Smooth muscle cell (in vitro differentiated cells): ENCODE measurements around the gene KIF25. TPM values are rescaled to one million over a fixed set of nuclear protein-coding genes. Genes with fewer than 3 reads are reported as not detected.

Source experiments
- DNase-seq: peaks from one replicate; lab custom pipeline; 2025; ENCODE audit not compliant: unreplicated experiment; lab: John Stamatoyannopoulos, UW
- H2AFZ ChIP-seq: fragments of 200-600 bp; sonication (generic); 2 replicates; pipeline ENCODE4 v1.6.0; 2016; ENCODE audit warnings: antibody characterized with exemption, low read depth, mild to moderate bottlenecking
- H3F3A ChIP-seq: fragments of 200-600 bp; sonication (generic); 2 replicates; pipeline ENCODE4 v1.6.0; 2017; ENCODE audit warnings: antibody characterized with exemption, low read depth
- H3K27ac ChIP-seq: fragments of 200-600 bp; sonication (generic); 2 replicates; pipeline ENCODE4 v1.5.1; 2016; ENCODE audit warnings: low read depth, mild to moderate bottlenecking
- H3K27me3 ChIP-seq: fragments of 200-600 bp; sonication (generic); 2 replicates; pipeline ENCODE4 v1.6.1; 2016; ENCODE audit warnings: low read depth, mild to moderate bottlenecking
- H3K36me3 ChIP-seq: fragments of 200-600 bp; sonication (generic); 2 replicates; pipeline ENCODE4 v1.5.1; 2016; ENCODE audit warnings: low read depth
- H3K4me1 ChIP-seq: fragments of 200-600 bp; sonication (generic); 2 replicates; pipeline ENCODE4 v1.5.1; 2016; ENCODE audit warnings: low read depth
- H3K4me2 ChIP-seq: fragments of 200-600 bp; sonication (generic); 2 replicates; pipeline ENCODE4 v1.6.0; 2016; ENCODE audit warnings: mild to moderate bottlenecking
- H3K4me3 ChIP-seq: fragments of 200-600 bp; sonication (generic); 2 replicates; pipeline ENCODE4 v1.5.1; 2016; ENCODE audit warnings: mild to moderate bottlenecking
- H3K79me2 ChIP-seq: fragments of 200-600 bp; sonication (generic); 2 replicates; pipeline ENCODE4 v1.6.0; 2016; ENCODE audit warnings: low read depth, mild to moderate bottlenecking
- H3K9ac ChIP-seq: fragments of 200-600 bp; sonication (generic); 2 replicates; pipeline ENCODE4 v1.6.0; 2016; ENCODE audit warnings: low read depth
- H3K9me3 ChIP-seq: fragments of 200-600 bp; sonication (generic); replicated peaks from 2 replicates; pipeline ENCODE4 v1.5.1; 2016; ENCODE audit warnings: low read depth
- H4K20me1 ChIP-seq: fragments of 200-600 bp; sonication (generic); 2 replicates; pipeline ENCODE4 v1.6.0; 2016; ENCODE audit warnings: low read depth
- WGBS: methylation state at CpG from one replicate; pipeline ENCODE4 v1.1.7; 2016; ENCODE audit warnings: low lambda C conversion rate; 5-methylcytosine and 5-hydroxymethylcytosine counted together
- polyA plus RNA-seq: library from polyadenylated mRNA; unstranded; fragments of >200 nt; fragmentation: Nextera tagmentation; extraction: Ambion mirVana; gene quantifications from 2 replicates; pipeline ENCODE4 v1.2.1, GENCODE V29; 2016
- total RNA-seq: library from RNA; depleted of rRNA; stranded (reverse); fragments of >200 nt; gene quantifications from 2 replicates; pipeline ENCODE4 v1.2.3, GENCODE V29; 2014
- TF ChIP-seq, protein P1 (sequence below): fragments of 200-600 bp; sonication (generic); IDR thresholded peaks from 2 replicates; pipeline ENCODE4 v1.5.1; 2017; ENCODE audit warnings: borderline replicate concordance, mild to moderate bottlenecking, antibody characterized with exemption; ENCODE audit not compliant: insufficient read depth, poor library complexity, severe bottlenecking

The KIF25 gene
- total and polyA plus RNA-seq, 2 experiments from 2014 or later = 0.22 to 1.5 TPM

- H3K4me1 ChIP-seq = no peaks in the 10 kb centered on the region
- no peaks in the 10 kb centered on the region for H3K79me2 ChIP-seq
- no peak overlapping the region for H3K27ac ChIP-seq
- no peak overlapping the region for H3K4me3 ChIP-seq
- TF ChIP-seq, protein P1, sequence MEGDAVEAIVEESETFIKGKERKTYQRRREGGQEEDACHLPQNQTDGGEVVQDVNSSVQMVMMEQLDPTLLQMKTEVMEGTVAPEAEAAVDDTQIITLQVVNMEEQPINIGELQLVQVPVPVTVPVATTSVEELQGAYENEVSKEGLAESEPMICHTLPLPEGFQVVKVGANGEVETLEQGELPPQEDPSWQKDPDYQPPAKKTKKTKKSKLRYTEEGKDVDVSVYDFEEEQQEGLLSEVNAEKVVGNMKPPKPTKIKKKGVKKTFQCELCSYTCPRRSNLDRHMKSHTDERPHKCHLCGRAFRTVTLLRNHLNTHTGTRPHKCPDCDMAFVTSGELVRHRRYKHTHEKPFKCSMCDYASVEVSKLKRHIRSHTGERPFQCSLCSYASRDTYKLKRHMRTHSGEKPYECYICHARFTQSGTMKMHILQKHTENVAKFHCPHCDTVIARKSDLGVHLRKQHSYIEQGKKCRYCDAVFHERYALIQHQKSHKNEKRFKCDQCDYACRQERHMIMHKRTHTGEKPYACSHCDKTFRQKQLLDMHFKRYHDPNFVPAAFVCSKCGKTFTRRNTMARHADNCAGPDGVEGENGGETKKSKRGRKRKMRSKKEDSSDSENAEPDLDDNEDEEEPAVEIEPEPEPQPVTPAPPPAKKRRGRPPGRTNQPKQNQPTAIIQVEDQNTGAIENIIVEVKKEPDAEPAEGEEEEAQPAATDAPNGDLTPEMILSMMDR = no peak
- no peaks in the 10 kb centered on the region for H4K20me1 ChIP-seq
- no peak for DNase-seq
- H3K4me2 ChIP-seq = no peak overlapping the region
- no peaks in the 10 kb centered on the region for H3F3A ChIP-seq
- no peaks in the 10 kb centered on the region for H3K27me3 ChIP-seq
- H2AFZ ChIP-seq = no peak overlapping the region
- no peak overlapping the region for H3K9ac ChIP-seq
- H3K9me3 ChIP-seq = peaks cover 13% of the 10 kb centered on the region
- H3K36me3 ChIP-seq = no peaks in the 10 kb centered on the region
- 98% methylated on average over 17 of the region's 17 CpGs for WGBS
Measured at GRCh38 chr6:168043193-168043847, 45.8 kb downstream of the KIF25 start.

DNA sequence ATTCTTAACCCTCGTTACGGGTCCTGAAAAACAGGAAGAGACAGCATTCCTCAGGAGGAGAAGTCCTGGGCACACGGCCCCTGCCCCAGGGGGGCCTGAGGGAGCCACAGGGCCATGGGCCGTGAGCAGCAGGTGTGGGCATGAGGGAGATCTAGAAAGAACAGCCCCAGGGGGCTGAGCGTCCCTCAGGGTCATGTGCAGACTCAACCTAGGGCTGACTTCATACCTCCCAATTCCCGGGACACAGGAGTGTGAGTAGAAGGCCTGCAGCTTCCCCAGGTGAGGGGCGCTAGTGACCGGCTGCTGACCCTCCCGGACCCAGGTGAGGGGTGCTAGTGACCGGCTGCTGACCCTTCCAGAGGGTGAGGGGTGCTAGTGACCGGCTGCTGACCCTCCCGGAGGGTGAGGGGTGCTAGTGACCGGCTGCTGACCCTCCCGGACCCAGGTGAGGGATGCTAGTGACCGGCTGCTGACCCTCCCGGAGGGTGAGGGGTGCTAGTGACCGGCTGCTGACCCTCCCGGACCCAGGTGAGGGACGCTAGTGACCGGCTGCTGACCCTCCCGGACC, 46.5 kb downstream of the KIF25 start:
- TF ChIP-seq, protein P1 = no peak
- H3K4me2 ChIP-seq = no peak overlapping the region
- no peak overlapping the region for H3K9ac ChIP-seq
- no peaks in the 10 kb centered on the region for H4K20me1 ChIP-seq
- no peak overlapping the region for H3K27ac ChIP-seq
- H2AFZ ChIP-seq = no peak overlapping the region
- no peak for DNase-seq
- peaks cover 13% of the 10 kb centered on the region for H3K9me3 ChIP-seq
- H3K36me3 ChIP-seq = no peaks in the 10 kb centered on the region
- H3K27me3 ChIP-seq = no peaks in the 10 kb centered on the region
- 91% methylated on average over 12 of the region's 21 CpGs for WGBS
- no peak overlapping the region for H3K4me3 ChIP-seq
- no peaks in the 10 kb centered on the region for H3K79me2 ChIP-seq
- H3K4me1 ChIP-seq = no peaks in the 10 kb centered on the region
- H3F3A ChIP-seq = no peaks in the 10 kb centered on the region

DNA sequence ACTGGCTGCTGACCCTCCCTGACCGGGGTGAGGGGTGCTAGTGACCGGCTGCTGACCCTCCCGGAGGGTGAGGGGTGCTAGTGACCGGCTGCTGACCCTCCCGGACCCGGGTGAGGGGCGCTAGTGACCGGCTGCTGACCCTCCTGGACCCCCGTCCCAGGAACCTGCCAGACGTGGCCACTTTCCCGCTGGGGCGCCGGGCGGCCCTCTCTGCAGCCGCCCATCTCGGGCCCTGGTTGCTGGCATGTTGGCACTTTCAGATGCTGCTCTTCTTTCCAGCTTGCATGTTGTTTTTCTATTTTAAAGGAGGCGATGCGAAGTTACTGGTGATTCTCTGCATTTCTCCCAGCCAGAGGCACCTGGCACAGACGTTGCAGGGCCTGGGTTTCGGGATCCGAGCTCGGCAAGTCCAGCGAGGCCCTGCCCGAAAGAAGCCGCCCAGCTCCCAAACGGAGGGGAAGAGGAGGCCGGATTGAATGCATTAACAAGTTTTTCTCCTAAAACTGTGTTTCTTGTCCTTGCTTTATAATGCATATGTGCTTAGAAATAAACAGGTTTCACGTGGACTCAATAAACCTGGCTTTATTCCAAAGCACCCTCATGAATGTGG, 47.2 kb downstream of the KIF25 start:
- peaks cover 11% of the 10 kb centered on the region for H3K9me3 ChIP-seq
- no peaks in the 10 kb centered on the region for H3K36me3 ChIP-seq
- WGBS = 98% methylated on average over 25 of the region's 28 CpGs

More for the DNA sequence above, 47.2 kb downstream of the KIF25 start:
- Histone ChIP-seq H3K27ac (no peak overlapping the region), H4K20me1 (no peaks in the 10 kb centered on the region), H3F3A (no peaks in the 10 kb centered on the region), H3K4me1 (no peaks in the 10 kb centered on the region), H3K4me3 (no peak overlapping the region), H3K4me2 (no peak overlapping the region), H3K27me3 (no peaks in the 10 kb centered on the region), H3K79me2 (no peaks in the 10 kb centered on the region), H3K9ac (no peak overlapping the region), H2AFZ (no peak overlapping the region)
- TF ChIP-seq, protein P1 = no peak
- DNase-seq = no peak
